Osteoblast (primary cell): Measurements from ENCODE around the gene MPP1. TPM values are rescaled to one million over a fixed set of nuclear protein-coding genes. Genes with fewer than 3 reads are reported as not detected.

Experiments used
- DNase-seq: peaks from one replicate; pipeline ENCODE4 v3.0.0; 2011; ENCODE audit warnings: low spot score, mixed read lengths; ENCODE audit not compliant: insufficient read length; ENCODE audit errors: missing footprints
- H2AFZ ChIP-seq: 2 replicates; pipeline ENCODE4 v1.6.0; 2011; ENCODE audit warnings: mild to moderate bottlenecking, low read length
- H3K27ac ChIP-seq: 2 replicates; pipeline ENCODE4 v1.5.1; 2011; ENCODE audit warnings: mild to moderate bottlenecking, low read depth, low read length, moderate library complexity
- H3K27me3 ChIP-seq: 2 replicates; pipeline ENCODE4 v1.6.0; 2012; ENCODE audit warnings: mild to moderate bottlenecking, control low read depth, inconsistent platforms, low read length, moderate library complexity; ENCODE audit not compliant: insufficient read depth
- H3K36me3 ChIP-seq: 2 replicates; pipeline ENCODE4 v1.5.1; 2011; ENCODE audit warnings: mild to moderate bottlenecking, low read length, control low read depth, moderate library complexity; ENCODE audit not compliant: insufficient read depth
- H3K4me1 ChIP-seq: 2 replicates; pipeline ENCODE4 v1.5.1; 2011; ENCODE audit warnings: mild to moderate bottlenecking, low read length, control low read depth, moderate library complexity; ENCODE audit not compliant: insufficient read depth
- H3K4me2 ChIP-seq: 2 replicates; pipeline ENCODE4 v1.6.0; 2011; ENCODE audit warnings: mild to moderate bottlenecking, low read length; ENCODE audit not compliant: insufficient read depth
- H3K4me3 ChIP-seq: fragments of 200-600 bp; sonication (generic); 3 replicates; pipeline ENCODE4 v1.5.1; 2012; ENCODE audit warnings: mild to moderate bottlenecking, low read length, inconsistent platforms; ENCODE audit not compliant: insufficient read depth
- H3K79me2 ChIP-seq: 2 replicates; pipeline ENCODE4 v1.6.0; 2012; ENCODE audit warnings: mild to moderate bottlenecking, low read length, control low read depth, inconsistent platforms; ENCODE audit not compliant: insufficient read depth
- H3K9me3 ChIP-seq: 2 replicates; pipeline ENCODE4 v1.5.1; 2011; ENCODE audit warnings: low read depth, low read length, control low read depth
- H4K20me1 ChIP-seq: 2 replicates; pipeline ENCODE4 v1.6.0; 2012; ENCODE audit warnings: mild to moderate bottlenecking, low read length, control low read depth; ENCODE audit not compliant: insufficient read depth
- total RNA-seq: library from RNA; depleted of rRNA; stranded (reverse); fragments of >200 nt; gene quantifications from 2 replicates; pipeline ENCODE4 v1.2.3, GENCODE V29; 2012
- TF ChIP-seq, protein P1 (sequence below): IDR thresholded peaks from 2 replicates; pipeline ENCODE4 v1.5.1; 2011; ENCODE audit warnings: mild to moderate bottlenecking, low read depth, low read length, moderate library complexity; ENCODE audit errors: extremely low read depth

Gene MPP1
- total RNA-seq, 1 donor = 14.8 TPM

DNA sequence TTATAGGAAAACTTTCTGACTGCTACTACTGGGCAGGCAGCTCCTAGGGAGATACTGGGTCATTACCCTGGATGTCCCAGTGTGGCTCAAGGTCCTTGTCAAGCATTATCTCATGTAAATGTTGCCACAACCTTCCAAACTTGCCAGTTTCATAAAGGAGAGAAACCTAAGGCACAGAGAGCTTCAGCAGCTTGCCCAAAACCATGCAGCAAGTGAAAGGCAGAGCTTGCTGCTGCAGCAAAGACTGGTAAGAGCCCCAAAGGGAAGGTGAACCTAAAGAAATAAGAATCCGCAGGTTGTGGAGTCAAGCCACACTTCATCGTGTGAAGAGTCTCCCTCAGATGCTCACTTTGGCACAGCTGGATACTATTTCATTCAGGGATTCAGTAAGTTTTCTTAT lies 2.3 kb downstream of the MPP1 start:
- Histone ChIP-seq H2AFZ (no peak overlapping the region), H3K79me2 (peaks cover 7% of the 10 kb centered on the region), H3K27ac (no peak overlapping the region), H3K4me2 (no peak overlapping the region), H3K9me3 (no peaks in the 10 kb centered on the region), H3K27me3 (no peaks in the 10 kb centered on the region), H3K4me1 (peaks cover 20% of the 10 kb centered on the region), H3K4me3 (no peak overlapping the region), H3K36me3 (no peaks in the 10 kb centered on the region), H4K20me1 (no peaks in the 10 kb centered on the region)
- TF ChIP-seq, protein P1, sequence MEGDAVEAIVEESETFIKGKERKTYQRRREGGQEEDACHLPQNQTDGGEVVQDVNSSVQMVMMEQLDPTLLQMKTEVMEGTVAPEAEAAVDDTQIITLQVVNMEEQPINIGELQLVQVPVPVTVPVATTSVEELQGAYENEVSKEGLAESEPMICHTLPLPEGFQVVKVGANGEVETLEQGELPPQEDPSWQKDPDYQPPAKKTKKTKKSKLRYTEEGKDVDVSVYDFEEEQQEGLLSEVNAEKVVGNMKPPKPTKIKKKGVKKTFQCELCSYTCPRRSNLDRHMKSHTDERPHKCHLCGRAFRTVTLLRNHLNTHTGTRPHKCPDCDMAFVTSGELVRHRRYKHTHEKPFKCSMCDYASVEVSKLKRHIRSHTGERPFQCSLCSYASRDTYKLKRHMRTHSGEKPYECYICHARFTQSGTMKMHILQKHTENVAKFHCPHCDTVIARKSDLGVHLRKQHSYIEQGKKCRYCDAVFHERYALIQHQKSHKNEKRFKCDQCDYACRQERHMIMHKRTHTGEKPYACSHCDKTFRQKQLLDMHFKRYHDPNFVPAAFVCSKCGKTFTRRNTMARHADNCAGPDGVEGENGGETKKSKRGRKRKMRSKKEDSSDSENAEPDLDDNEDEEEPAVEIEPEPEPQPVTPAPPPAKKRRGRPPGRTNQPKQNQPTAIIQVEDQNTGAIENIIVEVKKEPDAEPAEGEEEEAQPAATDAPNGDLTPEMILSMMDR = no peak
- no peak for DNase-seq

DNA sequence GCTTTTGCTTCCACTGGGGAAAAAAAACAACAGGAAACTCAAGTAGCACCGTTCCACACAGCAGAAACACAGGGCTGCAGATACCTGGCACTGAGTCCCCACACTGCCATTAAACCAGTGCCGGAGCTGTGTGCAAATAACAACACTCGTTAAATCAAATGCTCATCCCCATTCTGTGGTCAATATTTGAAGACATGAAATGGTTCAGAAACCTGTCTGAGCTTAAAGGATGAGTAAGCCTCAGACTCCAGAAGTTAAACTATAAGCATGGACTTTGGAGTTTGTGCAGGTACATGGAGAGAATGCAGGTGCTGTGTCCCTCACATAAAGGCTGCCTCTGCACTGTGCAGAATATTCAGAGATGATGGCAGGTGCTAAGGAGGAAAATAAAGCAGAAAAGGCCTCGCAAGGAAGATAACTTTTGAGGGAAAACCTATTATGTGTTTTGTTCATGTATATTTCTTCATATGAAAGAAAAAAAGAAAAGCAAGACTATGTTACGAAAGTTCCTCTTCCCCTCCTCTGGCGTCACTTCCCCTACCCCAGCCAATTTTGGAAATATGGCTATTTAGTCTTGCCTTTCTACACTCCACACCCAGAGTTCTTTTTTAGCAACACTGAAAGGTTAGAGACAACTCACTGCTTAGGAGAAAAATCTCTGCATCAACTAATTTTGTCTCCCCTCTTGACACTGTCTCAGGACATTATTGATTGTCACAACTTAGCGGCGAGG lies 4.6 kb downstream of the MPP1 start:
- Histone ChIP-seq H3K4me2 (no peak overlapping the region), H3K27me3 (no peaks in the 10 kb centered on the region), H3K36me3 (no peaks in the 10 kb centered on the region), H3K79me2 (peaks cover 12% of the 10 kb centered on the region), H3K27ac (no peak overlapping the region), H3K4me3 (no peak overlapping the region), H2AFZ (no peak overlapping the region), H3K9me3 (no peaks in the 10 kb centered on the region), H4K20me1 (no peaks in the 10 kb centered on the region), H3K4me1 (peaks cover 20% of the 10 kb centered on the region)
- TF ChIP-seq, protein P1 = no peak
- DNase-seq = no peak

DNA sequence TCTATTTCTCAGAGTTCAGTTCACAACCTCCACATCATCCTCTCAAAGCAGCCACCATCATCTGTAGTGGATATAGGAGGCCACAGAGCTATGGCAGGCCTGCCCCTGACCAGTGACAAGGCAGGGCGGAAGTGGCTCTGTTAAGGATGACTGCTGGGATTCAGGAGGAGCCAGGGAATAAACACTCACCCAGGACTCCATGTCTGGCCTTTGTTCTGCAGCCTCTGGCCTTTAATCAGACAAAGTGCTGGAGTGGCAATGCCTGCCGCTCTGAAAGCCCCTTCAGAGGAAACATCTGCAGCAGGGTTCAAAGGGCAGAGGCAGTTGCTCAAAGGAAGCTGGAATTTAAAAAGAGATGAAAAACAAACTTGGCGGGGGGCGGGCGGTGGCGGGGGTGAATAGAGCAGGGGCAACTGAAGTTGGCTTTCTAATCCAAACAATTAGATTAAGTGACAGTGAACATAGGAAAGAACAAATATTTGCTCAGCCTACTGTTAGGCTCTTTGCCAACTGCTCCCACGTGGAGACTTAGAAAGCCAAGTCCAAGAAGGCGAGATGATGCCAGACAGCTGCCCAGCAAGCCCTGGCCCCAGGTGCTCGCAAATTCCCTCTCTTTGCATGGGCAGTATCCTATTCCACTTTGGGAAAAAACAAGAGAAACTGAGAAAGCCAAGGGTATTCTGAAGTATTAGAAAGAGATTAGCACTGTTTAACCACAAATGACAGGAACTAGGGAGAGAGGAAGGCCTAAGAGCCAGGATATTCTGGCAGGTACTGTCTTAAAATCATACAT lies 5.5 kb downstream of the MPP1 start:
- peak; percentile 78 for DNase-seq
- Histone ChIP-seq H3K79me2 (peaks cover 12% of the 10 kb centered on the region), H3K4me1 (peaks cover 20% of the 10 kb centered on the region), H3K36me3 (no peaks in the 10 kb centered on the region), H3K9me3 (no peaks in the 10 kb centered on the region), H4K20me1 (no peaks in the 10 kb centered on the region), H2AFZ (no peak overlapping the region), H3K4me2 (peak overlapping the region; percentile 37), H3K4me3 (no peak overlapping the region), H3K27me3 (no peaks in the 10 kb centered on the region), H3K27ac (peak overlapping the region; percentile 67)
- TF ChIP-seq, protein P1 = no peak

DNA sequence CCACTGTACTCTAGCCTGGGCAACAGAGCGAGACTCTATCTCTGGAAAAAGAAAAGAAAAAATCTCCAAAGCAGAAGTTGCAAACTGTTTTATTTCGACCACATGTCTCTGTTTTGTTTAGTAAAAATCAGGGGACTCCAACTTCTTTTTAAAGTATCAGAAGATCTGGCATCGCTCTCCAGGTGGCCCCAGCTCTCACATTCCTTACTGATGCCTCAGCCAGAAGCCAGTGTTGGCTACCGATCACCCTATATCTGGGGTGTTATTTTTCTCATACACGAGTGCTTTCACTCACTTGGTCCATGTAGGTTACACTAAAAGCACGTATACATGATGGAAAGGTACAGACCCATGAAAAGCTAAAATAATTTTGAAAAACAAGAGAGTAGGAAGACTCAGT lies 8.3 kb downstream of the MPP1 start:
- TF ChIP-seq, protein P1 = no peak
- peaks cover 15% of the 10 kb centered on the region for H3K4me1 ChIP-seq
- no peak overlapping the region for H2AFZ ChIP-seq
- H3K4me3 ChIP-seq = no peak overlapping the region
- no peaks in the 10 kb centered on the region for H3K9me3 ChIP-seq
- no peak for DNase-seq
- H3K36me3 ChIP-seq = no peaks in the 10 kb centered on the region
- no peak overlapping the region for H3K4me2 ChIP-seq
- H3K79me2 ChIP-seq = peaks cover 7% of the 10 kb centered on the region
- no peaks in the 10 kb centered on the region for H4K20me1 ChIP-seq
- H3K27ac ChIP-seq = no peak overlapping the region
- no peaks in the 10 kb centered on the region for H3K27me3 ChIP-seq
